ENCODE data around the gene SEPTIN2.
A peak's percentile ranks its signal among the peaks of the same experiment; 100 is the strongest.
"Not testable (repeated sequence)": the region's sequence is repeated elsewhere in the genome, so short reads cannot be mapped to it uniquely, and the experiment has no call there.

The SEPTIN2 gene

DNA sequence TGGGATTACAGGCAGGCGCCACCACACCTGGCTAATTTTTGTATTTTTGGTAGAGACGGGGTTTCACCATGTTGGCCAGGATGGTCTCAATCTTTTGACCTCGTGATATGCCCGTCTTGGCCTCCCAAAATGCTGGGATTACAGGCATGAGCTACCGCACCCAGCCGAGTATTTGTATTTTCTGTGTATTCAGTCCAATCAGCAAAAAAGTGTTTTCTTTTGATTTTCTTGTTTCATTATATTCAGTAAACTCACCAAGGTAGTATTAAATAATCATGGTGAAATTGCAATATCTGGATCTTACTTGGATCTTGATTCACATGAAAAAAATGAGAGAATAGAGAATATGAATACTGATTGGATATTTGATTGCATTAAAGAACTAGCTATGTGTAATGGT lies 3.1 kb downstream of the SEPTIN2 start:
- peak overlapping the region; percentile 26 to 99 for H3K4me3 Mint-ChIP-seq
- DNase-seq, H3K27ac Mint-ChIP-seq, ATAC-seq, H3K9me3 Mint-ChIP-seq, H3K27me3 Mint-ChIP-seq: not testable (repeated sequence)
- peaks cover 56% of the 10 kb centered on the region for H3K4me1 Mint-ChIP-seq

DNA sequence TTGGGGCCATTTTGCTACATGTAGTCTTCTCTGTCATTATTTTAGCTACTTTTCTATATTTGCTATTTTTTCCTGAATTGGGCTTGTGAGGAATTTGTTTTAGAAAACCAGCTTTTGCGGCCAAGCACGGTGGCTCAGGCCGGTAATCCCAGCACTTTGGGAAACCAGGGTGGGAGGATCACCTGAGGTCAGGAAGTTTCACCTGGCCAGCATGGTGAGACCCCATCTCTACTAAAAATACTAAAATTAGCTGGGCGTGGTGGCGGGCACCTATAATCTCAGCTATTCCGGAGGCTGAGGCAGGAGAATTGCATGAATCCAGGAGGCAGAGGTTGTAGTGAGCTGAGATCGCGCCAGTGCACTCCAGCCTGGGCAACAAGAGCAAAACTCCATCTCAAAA lies 4.7 kb downstream of the SEPTIN2 start:
- Mint-ChIP-seq H3K27ac (no peak overlapping the region), H3K4me3 (peak overlapping the region in 1 of 2 donors; percentile 48), H3K9me3 (no peaks in the 10 kb centered on the region), H3K4me1 (peaks cover 54% of the 10 kb centered on the region), H3K27me3 (no peaks in the 10 kb centered on the region)
- DNase-seq = no peak
- ATAC-seq = no peak

GRCh38 chr2:241321033-241321432 lies 5.3 kb downstream of the SEPTIN2 start:
- Mint-ChIP-seq H3K4me1 (peaks cover 54% of the 10 kb centered on the region), H3K4me3 (peak overlapping the region; percentile 54 to 61), H3K9me3 (no peaks in the 10 kb centered on the region), H3K27ac (no peak overlapping the region), H3K27me3 (no peaks in the 10 kb centered on the region)
- ATAC-seq = no peak
- DNase-seq = no peak

GRCh38 chr2:241321886-241322285 lies 6.2 kb downstream of the SEPTIN2 start:
- Mint-ChIP-seq H3K27ac (no peak overlapping the region), H3K4me1 (peaks cover 52% of the 10 kb centered on the region), H3K27me3 (no peaks in the 10 kb centered on the region), H3K4me3 (no peak overlapping the region), H3K9me3 (no peaks in the 10 kb centered on the region)
- no peak for ATAC-seq
- no peak for DNase-seq

- DNase-seq = no peak
- no peaks in the 10 kb centered on the region for H3K27me3 Mint-ChIP-seq
- H3K27ac Mint-ChIP-seq = no peak overlapping the region
- no peak overlapping the region for H3K4me3 Mint-ChIP-seq
- no peaks in the 10 kb centered on the region for H3K9me3 Mint-ChIP-seq
- no peak for ATAC-seq
- peaks cover 33% of the 10 kb centered on the region for H3K4me1 Mint-ChIP-seq
Measured at GRCh38 chr2:241323778-241324177, 8.1 kb downstream of the SEPTIN2 start.

DNA sequence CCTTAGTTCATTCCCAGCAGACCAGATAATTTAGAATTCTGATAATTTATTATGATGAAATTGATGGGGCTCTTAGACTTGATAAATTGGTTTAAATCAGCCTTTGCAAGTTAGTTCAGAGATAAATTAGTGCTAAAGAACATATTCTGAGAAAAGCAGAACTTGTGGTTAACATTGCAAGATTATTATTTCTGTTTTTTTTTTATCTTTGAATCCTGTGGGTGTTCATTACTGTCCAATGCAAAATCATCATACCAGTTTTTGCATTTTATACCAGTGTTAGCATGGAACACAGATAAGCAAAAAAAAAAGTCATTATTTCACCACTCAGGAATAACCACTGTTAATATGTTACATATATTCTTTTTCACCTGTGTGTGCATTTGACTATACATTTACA lies 9.1 kb downstream of the SEPTIN2 start:
- H3K4me1 Mint-ChIP-seq = peaks cover 23% of the 10 kb centered on the region
- ATAC-seq = no peak
- no peaks in the 10 kb centered on the region for H3K9me3 Mint-ChIP-seq
- H3K27ac Mint-ChIP-seq = no peak overlapping the region
- no peak overlapping the region for H3K4me3 Mint-ChIP-seq
- no peak for DNase-seq
- no peaks in the 10 kb centered on the region for H3K27me3 Mint-ChIP-seq

- ATAC-seq = no peak
- H3K9me3 Mint-ChIP-seq = no peaks in the 10 kb centered on the region
- H3K4me3 Mint-ChIP-seq = no peak overlapping the region
- H3K4me1 Mint-ChIP-seq = peaks cover 19% of the 10 kb centered on the region
- no peak overlapping the region for H3K27ac Mint-ChIP-seq
- no peak for DNase-seq
- H3K27me3 Mint-ChIP-seq = no peaks in the 10 kb centered on the region
Measured at GRCh38 chr2:241325257-241325656, 9.5 kb downstream of the SEPTIN2 start.

- ATAC-seq = no peak
- Mint-ChIP-seq H3K9me3 (no peaks in the 10 kb centered on the region), H3K27me3 (no peaks in the 10 kb centered on the region), H3K27ac (no peak overlapping the region), H3K4me3 (no peak overlapping the region), H3K4me1 (peaks cover 6% of the 10 kb centered on the region)
- DNase-seq = no peak
Measured at GRCh38 chr2:241329669-241330615, 14.2 kb downstream of the SEPTIN2 start.

- no peak for ATAC-seq
- Mint-ChIP-seq H3K4me1 (peaks cover 9% of the 10 kb centered on the region), H3K27me3 (no peaks in the 10 kb centered on the region), H3K27ac (no peak overlapping the region), H3K4me3 (no peak overlapping the region), H3K9me3 (no peaks in the 10 kb centered on the region)
- no peak for DNase-seq
Measured at GRCh38 chr2:241330616-241330981, 14.9 kb downstream of the SEPTIN2 start.

DNA sequence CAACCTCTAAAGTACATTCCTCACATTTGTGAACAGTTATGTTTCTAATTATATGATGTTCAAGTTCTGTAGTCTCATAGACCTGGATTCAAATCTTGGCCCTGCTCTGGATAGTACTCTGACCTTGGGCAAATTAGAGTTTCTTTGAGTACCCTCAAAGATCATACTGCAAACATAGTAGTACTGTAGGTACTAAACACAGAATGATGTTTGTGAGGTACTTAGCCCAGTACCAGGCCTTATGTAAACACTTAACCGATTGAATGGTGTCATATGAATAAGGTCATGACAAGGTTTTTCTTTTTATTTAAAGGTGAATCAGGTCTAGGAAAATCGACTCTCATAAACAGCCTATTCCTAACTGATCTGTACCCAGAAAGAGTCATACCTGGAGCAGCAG lies 19.1 kb downstream of the SEPTIN2 start:
- H3K27ac Mint-ChIP-seq = no peak overlapping the region

DNA sequence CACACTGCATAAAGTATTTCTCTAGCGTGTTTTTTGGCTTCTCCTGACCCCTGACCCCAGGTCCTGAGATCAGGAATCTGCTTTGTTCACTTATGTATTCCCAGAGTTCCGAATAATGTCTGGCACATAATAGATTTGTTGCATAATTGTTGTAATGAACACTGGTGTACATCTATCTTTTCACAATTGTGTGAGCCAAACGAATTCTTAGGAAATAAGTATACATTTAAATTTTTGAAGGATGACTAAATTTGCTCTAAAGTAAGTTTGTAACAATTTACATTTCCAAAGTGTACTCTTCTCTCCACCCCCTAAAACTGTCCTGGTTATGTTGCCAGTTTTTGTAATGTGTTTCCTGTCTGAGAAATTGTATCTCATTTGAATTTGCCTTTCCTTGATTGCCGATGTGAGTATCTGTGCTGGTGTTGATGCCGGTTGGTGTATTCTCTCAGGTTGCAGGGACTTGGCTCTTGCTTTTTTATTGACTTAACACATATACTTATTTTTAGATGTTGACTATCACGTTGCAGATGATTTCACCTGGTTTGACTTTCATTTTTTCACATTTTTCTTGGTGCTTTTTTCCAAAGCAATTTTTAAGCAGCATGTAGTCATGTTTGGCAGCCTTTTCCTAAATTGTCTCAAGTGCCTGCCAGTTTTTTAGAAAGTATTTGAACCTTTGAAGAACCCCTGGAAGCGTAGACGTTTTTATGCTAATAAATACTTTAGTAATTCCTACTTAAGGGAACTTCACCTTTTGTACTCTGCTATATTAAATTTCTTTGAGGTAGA lies 24.3 kb downstream of the SEPTIN2 start:
- ATAC-seq = no peak

More for the DNA sequence above, 19.1 kb downstream of the SEPTIN2 start:
- Mint-ChIP-seq H3K27me3 (no peaks in the 10 kb centered on the region), H3K4me3 (no peak overlapping the region), H3K9me3 (no peaks in the 10 kb centered on the region), H3K4me1 (peaks cover 28% of the 10 kb centered on the region)
- DNase-seq = no peak
- ATAC-seq = no peak

DNA sequence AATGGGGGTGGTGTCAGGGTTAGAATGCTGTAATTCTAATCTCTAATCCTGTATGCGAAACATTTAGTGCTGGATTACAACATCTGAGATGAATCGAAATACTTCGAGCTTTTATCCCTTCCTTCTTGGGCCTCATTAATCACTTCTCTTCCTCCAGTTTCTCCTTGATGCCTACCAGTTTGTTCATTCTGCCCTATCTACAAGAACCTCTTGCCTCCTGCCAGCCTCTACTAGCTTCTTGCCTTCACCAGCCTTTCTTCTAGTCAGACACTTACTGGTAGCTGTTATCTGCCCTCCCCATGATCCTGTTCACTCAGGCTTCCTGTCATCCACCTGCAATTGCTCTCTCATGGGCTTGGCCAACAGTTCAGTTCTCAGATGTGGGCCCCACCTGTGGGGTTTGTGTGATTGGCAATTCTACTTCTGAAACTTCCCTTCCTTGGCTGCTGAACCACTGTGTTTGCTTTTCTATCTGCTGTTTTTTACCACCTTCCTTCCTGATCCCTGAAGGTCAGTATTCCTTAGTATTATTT lies 25.0 kb downstream of the SEPTIN2 start:
- ATAC-seq (no peak), DNase-seq (no peak)
- no peaks in the 10 kb centered on the region for H3K27me3 Mint-ChIP-seq
- H3K9me3 Mint-ChIP-seq = no peaks in the 10 kb centered on the region
- peaks cover 32% of the 10 kb centered on the region for H3K4me1 Mint-ChIP-seq
- H3K4me3 Mint-ChIP-seq = no peak overlapping the region
- H3K27ac Mint-ChIP-seq = peak overlapping the region; percentile 68 to 90

More for the DNA sequence above, 24.3 kb downstream of the SEPTIN2 start:
- no peaks in the 10 kb centered on the region for H3K9me3 Mint-ChIP-seq
- H3K4me3 Mint-ChIP-seq = no peak overlapping the region
- H3K27me3 Mint-ChIP-seq = no peaks in the 10 kb centered on the region
- H3K4me1 Mint-ChIP-seq = peaks cover 36% of the 10 kb centered on the region
- no peak for DNase-seq
- no peak overlapping the region for H3K27ac Mint-ChIP-seq

DNA sequence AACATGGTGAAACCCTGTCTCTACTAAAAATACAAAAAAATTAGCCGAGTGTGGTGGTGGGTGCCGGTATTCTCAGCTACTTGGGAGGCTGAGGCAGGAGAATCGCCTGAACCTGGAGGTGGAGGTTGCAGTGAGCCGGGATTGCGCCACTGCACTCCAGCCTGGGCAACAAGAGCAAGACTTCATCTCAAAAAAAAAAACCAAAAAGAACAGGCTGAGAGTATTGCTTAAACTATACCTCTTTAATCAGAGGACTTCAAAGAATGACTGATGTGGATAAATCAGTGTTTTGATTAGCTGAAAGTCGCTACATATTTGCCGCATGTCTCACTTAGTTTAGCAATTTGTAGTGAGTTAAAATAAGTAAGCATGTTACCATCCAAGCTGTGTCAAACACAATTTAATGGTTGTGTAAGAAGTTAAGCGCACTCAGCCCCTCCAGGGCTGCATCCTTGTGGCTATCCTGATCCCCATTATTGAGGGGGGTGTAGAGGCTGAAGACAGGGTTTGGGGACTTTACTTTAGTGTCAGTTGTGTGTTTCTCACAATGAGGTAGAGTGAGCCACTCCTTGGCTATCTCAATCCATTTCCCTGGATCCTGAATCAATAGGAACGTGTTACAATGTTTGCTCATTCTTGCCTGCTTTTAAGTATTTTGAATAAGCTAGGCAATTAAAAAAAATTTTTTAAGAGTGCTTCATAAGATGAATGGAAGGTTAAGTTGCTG lies 29.4 kb downstream of the SEPTIN2 start:
- ATAC-seq = no peak
- no peak overlapping the region for H3K4me3 Mint-ChIP-seq

DNA sequence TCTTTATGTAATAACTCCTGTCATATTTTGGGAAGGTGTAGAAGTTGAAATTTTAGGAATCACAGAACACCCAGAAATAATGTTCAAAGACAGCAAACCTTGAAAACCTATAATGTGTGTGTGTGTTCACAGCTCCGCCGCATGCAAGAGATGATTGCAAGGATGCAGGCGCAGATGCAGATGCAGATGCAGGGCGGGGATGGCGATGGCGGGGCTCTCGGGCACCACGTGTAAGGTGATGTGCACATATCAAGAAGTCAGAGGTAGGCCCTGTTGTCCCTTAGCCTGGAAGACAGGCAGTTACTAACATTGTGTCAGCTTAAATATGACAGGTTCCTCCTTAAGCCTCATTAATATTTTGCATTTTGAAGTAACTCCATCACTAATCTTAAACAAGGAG lies 34.2 kb downstream of the SEPTIN2 start:
- H3K4me1 Mint-ChIP-seq = no peaks in the 10 kb centered on the region
- ATAC-seq (no peak), DNase-seq (no peak)
- no peak overlapping the region for H3K4me3 Mint-ChIP-seq
- peak overlapping the region in 1 of 2 donors; percentile 74 for H3K27ac Mint-ChIP-seq
- no peaks in the 10 kb centered on the region for H3K9me3 Mint-ChIP-seq
- H3K27me3 Mint-ChIP-seq = no peaks in the 10 kb centered on the region

More for the DNA sequence above, 29.4 kb downstream of the SEPTIN2 start:
- Mint-ChIP-seq H3K27ac (no peak overlapping the region), H3K4me1 (peaks cover 11% of the 10 kb centered on the region), H3K27me3 (no peaks in the 10 kb centered on the region), H3K9me3 (no peaks in the 10 kb centered on the region)
- DNase-seq = no peak

DNA sequence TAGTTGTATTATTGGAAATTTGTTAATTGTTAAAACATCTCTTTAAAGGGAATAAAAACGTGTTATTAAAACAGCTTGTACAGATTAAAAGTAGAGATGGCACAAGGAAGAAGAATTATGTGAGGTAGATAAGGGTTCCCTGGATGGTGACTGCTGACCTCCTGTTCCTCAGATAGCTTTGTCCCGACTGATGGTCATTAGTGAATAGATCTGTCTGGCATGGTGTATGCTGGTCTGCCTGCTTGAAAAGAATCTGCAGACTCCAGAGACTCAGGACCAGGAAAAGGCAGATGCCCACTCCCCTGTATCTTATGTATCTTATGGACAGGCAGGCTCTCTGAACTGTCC lies 34.8 kb downstream of the SEPTIN2 start:
- no peak overlapping the region for H3K4me3 Mint-ChIP-seq
- no peak for DNase-seq
- no peak for ATAC-seq
- peak overlapping the region in 1 of 2 donors; percentile 2 for H3K27ac Mint-ChIP-seq
- H3K4me1 Mint-ChIP-seq = no peaks in the 10 kb centered on the region
- H3K9me3 Mint-ChIP-seq = no peaks in the 10 kb centered on the region
- no peaks in the 10 kb centered on the region for H3K27me3 Mint-ChIP-seq

Measured in stimulated activated naive CD8-positive, alpha-beta T cell treated with anti-CD3 and anti-CD28 coated beads, Interleukin-15, amount 100 ng/mL, for 72 hours (primary cell).